ENCODE measurements around the gene WFS1.

Gene WFS1

DNA sequence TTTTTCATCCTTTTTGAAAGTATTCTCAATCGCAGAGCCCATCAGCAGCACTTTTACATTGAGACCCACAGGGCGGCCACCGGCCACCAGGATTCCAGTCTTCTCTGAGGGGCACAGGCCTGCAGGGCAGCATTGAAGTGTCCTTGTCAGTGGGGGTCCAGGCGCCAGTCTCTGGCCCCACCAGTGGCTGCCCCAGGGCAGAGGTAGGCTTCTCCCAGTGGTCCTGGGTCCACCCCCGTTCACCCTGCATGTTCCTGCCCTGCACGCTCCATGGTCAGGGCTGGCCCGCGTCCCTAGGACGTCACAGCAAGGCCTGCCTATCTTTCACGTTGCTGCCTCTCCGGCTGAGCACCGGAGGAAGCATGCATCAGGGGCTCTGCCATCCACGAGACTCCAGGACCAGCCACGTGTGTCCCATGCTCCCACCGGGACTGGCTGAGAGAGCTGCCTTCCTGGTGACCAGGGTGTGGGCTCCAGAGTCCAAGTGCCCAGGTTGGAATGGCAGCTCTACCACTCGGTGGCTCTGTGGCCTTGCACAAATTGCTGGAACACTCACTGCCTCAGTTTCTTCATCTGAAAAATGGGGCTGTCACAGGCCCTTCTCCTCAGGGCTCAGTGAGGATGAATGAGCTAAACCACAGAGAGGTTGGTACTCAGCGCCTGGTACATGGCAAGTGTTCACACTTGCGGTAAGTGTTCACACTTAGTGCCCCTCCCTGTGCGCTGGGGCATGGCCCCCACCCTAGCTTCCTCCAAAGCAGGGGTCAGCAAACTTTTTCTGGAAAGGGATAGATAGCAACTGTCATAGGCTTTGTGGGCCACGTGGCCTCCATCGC is 38.6 kb upstream of the WFS1 start:
- no peak for TF ChIP-seq CTCF (conservative IDR thresholded peaks at IDR 0.05; ENCODE audit: low read depth)
- ChIA-PET POLR2A (ENCODE audit: low non-redundant PET) (no interaction called here), CTCF (no interaction called here)
- DNase-seq (ENCODE audit: low spot score): no peak
- H3K27ac ChIP-seq: no peak overlapping the region

DNA sequence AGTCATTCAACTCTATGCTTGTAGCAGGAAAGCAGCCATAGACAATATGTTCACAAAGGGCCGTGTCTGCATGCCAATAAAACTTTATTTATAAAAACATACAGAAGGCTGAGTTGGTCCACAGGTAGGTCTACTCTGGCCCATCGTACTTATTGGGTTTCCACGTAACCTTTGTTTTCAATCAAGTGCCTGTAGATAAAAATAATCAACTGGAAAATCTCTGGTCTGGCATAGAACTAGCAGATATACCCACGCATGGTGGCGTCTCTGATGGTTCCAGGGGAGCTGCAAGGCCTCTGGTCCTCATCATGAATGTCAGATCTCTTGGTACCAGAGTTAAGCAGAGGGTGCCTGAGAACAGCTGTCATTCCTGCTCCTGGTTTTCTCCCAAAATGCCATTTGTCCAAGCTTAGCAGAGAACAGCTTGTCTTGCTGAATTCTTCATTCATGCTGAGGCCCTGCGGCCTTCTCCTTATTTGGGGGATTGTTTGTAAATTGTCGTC is 37.9 kb upstream of the WFS1 start:
- DNase-seq (ENCODE audit: low spot score): no peak
- TF ChIP-seq CTCF (conservative IDR thresholded peaks at IDR 0.05; ENCODE audit: low read depth): no peak
- no peak overlapping the region for H3K27ac ChIP-seq
- CTCF ChIA-PET: no interaction called here
- POLR2A ChIA-PET (ENCODE audit: low non-redundant PET): no interaction called here

GRCh38 chr4:6232836-6233785 is 36.5 kb upstream of the WFS1 start:
- POLR2A ChIA-PET (ENCODE audit: low non-redundant PET): no interaction called here
- CTCF ChIA-PET: no interaction called here
- DNase-seq (ENCODE audit: low spot score): no peak
- TF ChIP-seq CTCF (conservative IDR thresholded peaks at IDR 0.05; ENCODE audit: low read depth): no peak
- H3K27ac ChIP-seq: no peak overlapping the region

- no peak for DNase-seq (ENCODE audit: low spot score)
- CTCF ChIA-PET: no interaction called here
- POLR2A ChIA-PET (ENCODE audit: low non-redundant PET): no interaction called here
- no peak for TF ChIP-seq CTCF (conservative IDR thresholded peaks at IDR 0.05; ENCODE audit: low read depth)
- no peak overlapping the region for H3K27ac ChIP-seq
Observed at GRCh38 chr4:6233929-6234328, 35.7 kb upstream of the WFS1 start.

- no peak for TF ChIP-seq CTCF (conservative IDR thresholded peaks at IDR 0.05; ENCODE audit: low read depth)
- ChIA-PET POLR2A (ENCODE audit: low non-redundant PET) (no interaction called here), CTCF (no interaction called here)
- DNase-seq (ENCODE audit: low spot score): no peak
- no peak overlapping the region for H3K27ac ChIP-seq
Observed at GRCh38 chr4:6235012-6235411, 34.6 kb upstream of the WFS1 start.

- ChIA-PET CTCF (no interaction called here), POLR2A (ENCODE audit: low non-redundant PET) (no interaction called here)
- H3K27ac ChIP-seq: no peak overlapping the region
- no peak for TF ChIP-seq CTCF (conservative IDR thresholded peaks at IDR 0.05; ENCODE audit: low read depth)
- DNase-seq (ENCODE audit: low spot score): no peak
Observed at GRCh38 chr4:6235901-6236640, 33.6 kb upstream of the WFS1 start.
